Mesothelial cell of epicardium (in vitro differentiated cells): ENCODE data around the gene ASTL. TPM values are rescaled to one million over a fixed set of nuclear protein-coding genes. Genes with fewer than 3 reads are reported as not detected.
"Not testable (repeated sequence)": the region's sequence is repeated elsewhere in the genome, so short reads cannot be mapped to it uniquely, and the experiment has no call there.

Source experiments
- DNase-seq, 2 experiments: peaks; one replicate each; pipeline ENCODE4 v3.0.0; 2021; ENCODE audit warnings: low spot score in 2 of 2; ENCODE audit not compliant: unreplicated experiment in 2 of 2
- H3K27ac Mint-ChIP-seq: 2 replicates; pipeline ENCODE4 v1.8.0; 2021; ENCODE audit warnings: mixed read lengths
- H3K27me3 Mint-ChIP-seq: 2 replicates; pipeline ENCODE4 v1.8.0; 2021; ENCODE audit warnings: low read depth, mixed read lengths
- H3K36me3 Mint-ChIP-seq: 2 replicates; pipeline ENCODE4 v1.8.0; 2021; ENCODE audit warnings: mixed read lengths
- H3K4me1 Mint-ChIP-seq: 2 replicates; pipeline ENCODE4 v1.8.0; 2021; ENCODE audit warnings: mixed read lengths
- H3K4me3 Mint-ChIP-seq: 2 replicates; pipeline ENCODE4 v1.8.0; 2021; ENCODE audit warnings: mild to moderate bottlenecking, moderate library complexity, mixed read lengths
- H3K9me3 Mint-ChIP-seq: 2 replicates; pipeline ENCODE4 v1.8.0; 2021; ENCODE audit warnings: mixed read lengths
- CTCF ChIP-seq: fragments of 200-600 bp; sonication (generic); IDR thresholded peaks from one replicate; pipeline ENCODE4 v1.5.0; 2021; ENCODE audit warnings: antibody characterized with exemption; ENCODE audit not compliant: unreplicated experiment
- total RNA-seq: library from RNA; stranded (reverse); gene quantifications from 3 replicates; pipeline ENCODE4 v1.2.1, GENCODE V29; 2021

Gene ASTL
- total RNA-seq, 1 donor from 2014 or later = 1.2 TPM

GRCh38 chr2:96089356-96090195 is 48.7 kb downstream of the ASTL start:
- H3K27ac Mint-ChIP-seq = no peak overlapping the region
- H3K4me3 Mint-ChIP-seq = no peak overlapping the region
- peaks cover 11% of the 10 kb centered on the region for H3K9me3 Mint-ChIP-seq
- TF ChIP-seq CTCF = no peak
- DNase-seq = peak in 1 of 2 experiments; percentile 37
- no peaks in the 10 kb centered on the region for H3K36me3 Mint-ChIP-seq
- peaks cover 2% of the 10 kb centered on the region for H3K27me3 Mint-ChIP-seq
- H3K4me1 Mint-ChIP-seq = peaks cover 8% of the 10 kb centered on the region

GRCh38 chr2:96088340-96089335 is 49.7 kb downstream of the ASTL start:
- TF ChIP-seq CTCF = no peak
- H3K27me3 Mint-ChIP-seq = peaks cover 2% of the 10 kb centered on the region
- peak in 1 of 2 experiments; percentile 35 for DNase-seq
- peaks cover 8% of the 10 kb centered on the region for H3K4me1 Mint-ChIP-seq
- peaks cover 11% of the 10 kb centered on the region for H3K9me3 Mint-ChIP-seq
- H3K27ac Mint-ChIP-seq = no peak overlapping the region
- no peaks in the 10 kb centered on the region for H3K36me3 Mint-ChIP-seq
- no peak overlapping the region for H3K4me3 Mint-ChIP-seq

GRCh38 chr2:96087130-96087529 is 51.2 kb downstream of the ASTL start:
- Mint-ChIP-seq H3K27ac (no peak overlapping the region), H3K36me3 (no peaks in the 10 kb centered on the region), H3K4me3 (no peak overlapping the region), H3K9me3 (peaks cover 11% of the 10 kb centered on the region), H3K27me3 (peaks cover 2% of the 10 kb centered on the region), H3K4me1 (peaks cover 5% of the 10 kb centered on the region)
- no peak for TF ChIP-seq CTCF
- no peak for DNase-seq

GRCh38 chr2:96085541-96086355 is 52.6 kb downstream of the ASTL start:
- TF ChIP-seq CTCF = no peak
- DNase-seq = peak in 1 of 2 experiments; percentile 31
- Mint-ChIP-seq H3K4me1 (peaks cover 3% of the 10 kb centered on the region), H3K27ac (no peak overlapping the region), H3K27me3 (peaks cover 3% of the 10 kb centered on the region), H3K4me3 (no peak overlapping the region), H3K9me3 (peaks cover 16% of the 10 kb centered on the region), H3K36me3 (no peaks in the 10 kb centered on the region)

- not testable (repeated sequence) for DNase-seq
Measured at GRCh38 chr2:96084858-96085518, 53.3 kb downstream of the ASTL start.

More at GRCh38 chr2:96084858-96085518, 53.3 kb downstream of the ASTL start:
- H3K4me3 Mint-ChIP-seq, H3K27me3 Mint-ChIP-seq, H3K27ac Mint-ChIP-seq, H3K36me3 Mint-ChIP-seq, H3K4me1 Mint-ChIP-seq: not testable (repeated sequence)
- peaks cover 20% of the 10 kb centered on the region for H3K9me3 Mint-ChIP-seq
